Measurements from ENCODE around the gene MPND. TPM values are rescaled to one million over a fixed set of nuclear protein-coding genes. Genes with fewer than 3 reads are reported as not detected.

The MPND gene
- total and polyA plus RNA-seq, 2 of the 13 experiments (the other 11 are each of a cell fraction or from before 2014, with no cell fraction given): 10.8 to 15.8 TPM

GRCh38 chr19:4390567-4391305, 47.4 kb downstream of the MPND start (continued):
- TF ChIP-seq TCF7L2 (IDR thresholded peaks at IDR 0.05; ENCODE audit: low read depth, low read length) (no peak), DPF2 (CRISPR knock-in tag; IDR thresholded peaks at IDR 0.05; ENCODE audit: borderline replicate concordance, low read depth) (peak; percentile 72; the same call in 1 of the 2 replicates), ZNF24 (IDR thresholded peaks at IDR 0.05) (no peak), ERF (CRISPR knock-in tag; IDR thresholded peaks at IDR 0.05) (peak; percentile 59; the same call in 1 of the 2 replicates), ZNF776 (CRISPR knock-in tag; IDR thresholded peaks at IDR 0.05) (no peak), RARA (CRISPR knock-in tag; IDR thresholded peaks at IDR 0.05) (peak; percentile 84), CREB1 (IDR thresholded peaks at IDR 0.05) (no peak), CREB1 (CRISPR knock-in tag; IDR thresholded peaks at IDR 0.05) (peak; percentile 52; the same call in 1 of the 2 replicates), ZNF747 (CRISPR knock-in tag; IDR thresholded peaks at IDR 0.05; ENCODE audit: borderline replicate concordance) (no peak), KDM6A (CRISPR knock-in tag; IDR thresholded peaks at IDR 0.05; ENCODE audit: low read depth) (peak; percentile 85; the same call in 1 of the 2 replicates), SATB2 (CRISPR knock-in tag; IDR thresholded peaks at IDR 0.05) (0 out of 2 replicates have a peak, but pooled peaks have one; percentile 46), ZBTB25 (CRISPR knock-in tag; IDR thresholded peaks at IDR 0.05) (peak; percentile 77; the same call in 1 of the 2 replicates), SALL1 (CRISPR knock-in tag; IDR thresholded peaks at IDR 0.05) (peak; percentile 82), ASH2L (IDR thresholded peaks at IDR 0.05; ENCODE audit: insufficient read length, low read depth, low read length) (peak; percentile 78), MEF2D (CRISPR knock-in tag; IDR thresholded peaks at IDR 0.05) (no peak), MXD3 (CRISPR knock-in tag; IDR thresholded peaks at IDR 0.05) (0 out of 2 replicates have a peak, but pooled peaks have one; percentile 50), LCORL (IDR thresholded peaks at IDR 0.05) (0 out of 2 replicates have a peak, but pooled peaks have one; percentile 35), LCORL (CRISPR knock-in tag; IDR thresholded peaks at IDR 0.05) (peak; percentile 74; the same call in 1 of the 2 replicates), SIN3A (IDR thresholded peaks at IDR 0.05; ENCODE audit: borderline replicate concordance, low read depth, low read length) (peak; percentile 83; the same call in 1 of the 2 replicates), DR1 (CRISPR knock-in tag; IDR thresholded peaks at IDR 0.05) (peak; percentile 54; the same call in 1 of the 2 replicates), ZNF639 (CRISPR knock-in tag; conservative IDR thresholded peaks at IDR 0.05) (peak; percentile 64; the same call in 1 of the 2 replicates), FOXM1 (CRISPR knock-in tag; IDR thresholded peaks at IDR 0.05) (no peak), ARNTL (CRISPR knock-in tag; IDR thresholded peaks at IDR 0.05) (peak; percentile 100)
- TF ChIP-seq, protein P1, sequence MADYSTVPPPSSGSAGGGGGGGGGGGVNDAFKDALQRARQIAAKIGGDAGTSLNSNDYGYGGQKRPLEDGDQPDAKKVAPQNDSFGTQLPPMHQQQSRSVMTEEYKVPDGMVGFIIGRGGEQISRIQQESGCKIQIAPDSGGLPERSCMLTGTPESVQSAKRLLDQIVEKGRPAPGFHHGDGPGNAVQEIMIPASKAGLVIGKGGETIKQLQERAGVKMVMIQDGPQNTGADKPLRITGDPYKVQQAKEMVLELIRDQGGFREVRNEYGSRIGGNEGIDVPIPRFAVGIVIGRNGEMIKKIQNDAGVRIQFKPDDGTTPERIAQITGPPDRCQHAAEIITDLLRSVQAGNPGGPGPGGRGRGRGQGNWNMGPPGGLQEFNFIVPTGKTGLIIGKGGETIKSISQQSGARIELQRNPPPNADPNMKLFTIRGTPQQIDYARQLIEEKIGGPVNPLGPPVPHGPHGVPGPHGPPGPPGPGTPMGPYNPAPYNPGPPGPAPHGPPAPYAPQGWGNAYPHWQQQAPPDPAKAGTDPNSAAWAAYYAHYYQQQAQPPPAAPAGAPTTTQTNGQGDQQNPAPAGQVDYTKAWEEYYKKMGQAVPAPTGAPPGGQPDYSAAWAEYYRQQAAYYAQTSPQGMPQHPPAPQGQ (CRISPR knock-in tag; IDR thresholded peaks at IDR 0.05; ENCODE audit: borderline replicate concordance): no peak
- TF ChIP-seq, protein P2, sequence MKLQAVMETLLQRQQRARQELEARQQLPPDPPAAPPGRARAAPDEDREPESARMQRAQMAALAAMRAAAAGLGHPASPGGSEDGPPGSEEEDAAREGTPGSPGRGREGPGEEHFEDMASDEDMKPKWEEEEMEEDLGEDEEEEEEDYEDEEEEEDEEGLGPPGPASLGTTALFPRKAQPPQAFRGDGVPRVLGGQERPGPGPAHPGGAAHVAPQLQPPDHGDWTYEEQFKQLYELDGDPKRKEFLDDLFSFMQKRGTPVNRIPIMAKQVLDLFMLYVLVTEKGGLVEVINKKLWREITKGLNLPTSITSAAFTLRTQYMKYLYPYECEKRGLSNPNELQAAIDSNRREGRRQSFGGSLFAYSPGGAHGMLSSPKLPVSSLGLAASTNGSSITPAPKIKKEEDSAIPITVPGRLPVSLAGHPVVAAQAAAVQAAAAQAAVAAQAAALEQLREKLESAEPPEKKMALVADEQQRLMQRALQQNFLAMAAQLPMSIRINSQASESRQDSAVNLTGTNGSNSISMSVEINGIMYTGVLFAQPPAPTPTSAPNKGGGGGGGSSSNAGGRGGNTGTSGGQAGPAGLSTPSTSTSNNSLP (IDR thresholded peaks at IDR 0.05; ENCODE audit: low read depth, low read length): peak; percentile 78

Data from HepG2 (cell line).